Right kidney (tissue), 9 donors: ENCODE results near the gene NUP210.
"Not testable (repeated sequence)": the region's sequence is repeated elsewhere in the genome, so short reads cannot be mapped to it uniquely, and the experiment has no call there.

Experiments used
- DNase-seq: peaks from one replicate; pipeline ENCODE4 v3.0.0-alpha.2; 2016
- long read RNA-seq, 8 donors: transcript quantifications; one replicate each; lab custom pipeline, GENCODE V29; 2026

The NUP210 gene
- long read RNA-seq, donor 1, partial matches to known transcripts = 10 of 10 reads
- long read RNA-seq, donor 1, other reads (novel, unspliced or antisense) = 0 of 10 reads
- long read RNA-seq, donor 2 = 0 reads
- long read RNA-seq, donor 3 = 0 reads
- long read RNA-seq, donor 4, partial matches to known transcripts = 5 of 5 reads
- long read RNA-seq, donor 4, other reads (novel, unspliced or antisense) = 0 of 5 reads
- long read RNA-seq, donor 5 = 0 reads
- long read RNA-seq, donor 6 = 0 reads
- long read RNA-seq, donor 7, partial matches to known transcripts = 0 of 1 reads
- long read RNA-seq, donor 7, other reads (novel, unspliced or antisense) = 0 of 1 reads
- long read RNA-seq, donor 8, partial matches to known transcripts = 0 of 1 reads
- long read RNA-seq, donor 8, other reads (novel, unspliced or antisense) = 0 of 1 reads

GRCh38 chr3:13420045-13420830, at the start of gene NUP210:
Gene NUP210, minus strand, starts transcription at chr3:13420322. Its CDS starts 96 bp downstream, at chr3:13420226.
- DNase-seq = peak; percentile 73

GRCh38 chr3:13466781-13467180, 46.7 kb upstream of the NUP210 start:
- no peak for DNase-seq

- DNase-seq = no peak
Observed at GRCh38 chr3:13465236-13465873, 45.2 kb upstream of the NUP210 start.

GRCh38 chr3:13463618-13464400, 43.7 kb upstream of the NUP210 start:
- DNase-seq = no peak

GRCh38 chr3:13462822-13463221, 42.7 kb upstream of the NUP210 start:
- no peak for DNase-seq

- no peak for DNase-seq
Observed at GRCh38 chr3:13462125-13462629, 42.1 kb upstream of the NUP210 start.

- no peak for DNase-seq
Observed at GRCh38 chr3:13461169-13462124, 41.3 kb upstream of the NUP210 start.

- no peak for DNase-seq
Observed at GRCh38 chr3:13460341-13460736, 40.2 kb upstream of the NUP210 start.

- no peak for DNase-seq
Observed at GRCh38 chr3:13459605-13460340, 39.7 kb upstream of the NUP210 start.

GRCh38 chr3:13457593-13457992, 37.5 kb upstream of the NUP210 start:
- no peak for DNase-seq

- DNase-seq = no peak
Observed at GRCh38 chr3:13455644-13456043, 35.5 kb upstream of the NUP210 start.

- peak; percentile 56 for DNase-seq
Observed at GRCh38 chr3:13452490-13453335, 32.6 kb upstream of the NUP210 start.

GRCh38 chr3:13451301-13451673, 31.2 kb upstream of the NUP210 start:
- no peak for DNase-seq

- DNase-seq = not testable (repeated sequence)
Observed at GRCh38 chr3:13442882-13443281, 22.8 kb upstream of the NUP210 start.

GRCh38 chr3:13440204-13440817, 20.2 kb upstream of the NUP210 start:
- no peak for DNase-seq

GRCh38 chr3:13436213-13436612, 16.1 kb upstream of the NUP210 start:
- not testable (repeated sequence) for DNase-seq

GRCh38 chr3:13433912-13434311, 13.8 kb upstream of the NUP210 start:
- no peak for DNase-seq

- no peak for DNase-seq
Observed at GRCh38 chr3:13432093-13432492, 12.0 kb upstream of the NUP210 start.
